Cardiac septum (tissue), 1 donor: ENCODE data around the gene TSR3. TPM values are rescaled to one million over a fixed set of nuclear protein-coding genes. Genes with fewer than 3 reads are reported as not detected.

Experiments used
- DNase-seq: peaks from one replicate; pipeline ENCODE4 v3.0.0-alpha.2; 2020; ENCODE audit warnings: low spot score
- intact Hi-C: fragments of 100-400 bp; cut with DNase I; formaldehyde crosslinking; loops from one replicate; pipeline ENCODE4 v1.14.0; 2022
- total RNA-seq: library from RNA; stranded (reverse); fragmentation: NEBNext Ultra II Directional; extraction: Animal tissue kit (Norgen Biotek cat#: 25700); gene quantifications from one replicate; pipeline ENCODE4 v1.2.1, GENCODE V29; 2021
- donor health status: DM: no; HTN: no; CAD: no.

The TSR3 gene
- total RNA-seq, 1 donor from 2014 or later: 55.0 TPM

GRCh38 chr16:1342526-1343427, 8.9 kb downstream of the TSR3 start:
- peak; percentile 97 for DNase-seq
- intact Hi-C loops: no loop called here

GRCh38 chr16:1341495-1342420, 9.9 kb downstream of the TSR3 start:
- intact Hi-C loops: no loop called here
- no peak for DNase-seq

- DNase-seq: no peak
- intact Hi-C loops: no loop called here
Measured at GRCh38 chr16:1340730-1341494, 10.8 kb downstream of the TSR3 start.

GRCh38 chr16:1338855-1339675, 12.6 kb downstream of the TSR3 start:
- intact Hi-C loops: loop anchor here (10.0 kb wide), 1 partner anchor 64 kb away; no protein-coding TSS in a partner anchor
- DNase-seq: no peak

GRCh38 chr16:1338119-1338730, 13.5 kb downstream of the TSR3 start:
- DNase-seq: no peak
- intact Hi-C loops: loop anchor here (10.0 kb wide), 1 partner anchor 63 kb away; no protein-coding TSS in a partner anchor

- DNase-seq: no peak
- intact Hi-C loops: loop anchor here (10.0 kb wide), 1 partner anchor 63 kb away; no protein-coding TSS in a partner anchor
Measured at GRCh38 chr16:1337486-1337885, 14.2 kb downstream of the TSR3 start.

- no peak for DNase-seq
- intact Hi-C loops: loop anchor here (10.0 kb wide), 1 partner anchor 62 kb away; no protein-coding TSS in a partner anchor
Measured at GRCh38 chr16:1336619-1337018, 15.1 kb downstream of the TSR3 start.

GRCh38 chr16:1335996-1336395, 15.7 kb downstream of the TSR3 start:
- intact Hi-C loops: loop anchor here (10.0 kb wide), 1 partner anchor 61 kb away; no protein-coding TSS in a partner anchor
- DNase-seq: no peak

GRCh38 chr16:1335211-1335971, 16.3 kb downstream of the TSR3 start:
- no peak for DNase-seq
- intact Hi-C loops: loop anchor here (10.0 kb wide), 1 partner anchor 61 kb away; no protein-coding TSS in a partner anchor

GRCh38 chr16:1334739-1335138, 16.9 kb downstream of the TSR3 start:
- intact Hi-C loops: loop anchor here (10.0 kb wide), 1 partner anchor 60 kb away; no protein-coding TSS in a partner anchor
- no peak for DNase-seq

- intact Hi-C loops: loop anchor here (10.0 kb wide), 1 partner anchor 59 kb away; no protein-coding TSS in a partner anchor
- no peak for DNase-seq
Measured at GRCh38 chr16:1333854-1334700, 17.6 kb downstream of the TSR3 start.

- no peak for DNase-seq
Measured at GRCh38 chr16:1333149-1333812, 18.4 kb downstream of the TSR3 start, which contains the start of gene BAIAP3. BAIAP3 (plus strand) TSS chr16:1333645; CDS start chr16:1338550, 4,905 bp downstream.

GRCh38 chr16:1332618-1333148, 19.0 kb downstream of the TSR3 start:
- intact Hi-C loops: loop anchor here (10.0 kb wide), 1 partner anchor 58 kb away; no protein-coding TSS in a partner anchor
- DNase-seq: no peak

More at GRCh38 chr16:1333149-1333812, 18.4 kb downstream of the TSR3 start, which contains the start of gene BAIAP3:
- intact Hi-C loops: loop anchor here (10.0 kb wide), 1 partner anchor 58 kb away; no protein-coding TSS in a partner anchor

GRCh38 chr16:1331712-1332617, 19.7 kb downstream of the TSR3 start:
- DNase-seq: no peak
- intact Hi-C loops: loop anchor here (10.0 kb wide), 1 partner anchor 57 kb away; no protein-coding TSS in a partner anchor
